ENCODE measurements around the gene CCDC78.
"Not testable (repeated sequence)": the region's sequence is repeated elsewhere in the genome, so short reads cannot be mapped to it uniquely, and the experiment has no call there.

CCDC78 gene

GRCh38 chr16:749010-749409 is 22.8 kb upstream of the CCDC78 start:
- ATAC-seq = no peak
- Mint-ChIP-seq H3K4me3 (no peak overlapping the region), H3K27me3 (no peaks in the 10 kb centered on the region), H3K9me3 (no peaks in the 10 kb centered on the region), H3K4me1 (no peaks in the 10 kb centered on the region), H3K36me3 (no peaks in the 10 kb centered on the region), H3K27ac (no peak overlapping the region)

- Mint-ChIP-seq H3K9me3 (no peaks in the 10 kb centered on the region), H3K4me1 (no peaks in the 10 kb centered on the region), H3K4me3 (no peak overlapping the region), H3K27ac (no peak overlapping the region), H3K36me3 (no peaks in the 10 kb centered on the region), H3K27me3 (no peaks in the 10 kb centered on the region)
- no peak for ATAC-seq
Measured at GRCh38 chr16:747978-748746, 21.9 kb upstream of the CCDC78 start.

- ATAC-seq = no peak
- H3K36me3 Mint-ChIP-seq = no peaks in the 10 kb centered on the region
- H3K27me3 Mint-ChIP-seq = no peaks in the 10 kb centered on the region
- H3K9me3 Mint-ChIP-seq = no peaks in the 10 kb centered on the region
- no peaks in the 10 kb centered on the region for H3K4me1 Mint-ChIP-seq
- H3K4me3 Mint-ChIP-seq = no peak overlapping the region
- no peak overlapping the region for H3K27ac Mint-ChIP-seq
Measured at GRCh38 chr16:746637-747036, 20.4 kb upstream of the CCDC78 start.

- H3K36me3 Mint-ChIP-seq = no peaks in the 10 kb centered on the region
- no peak overlapping the region for H3K27ac Mint-ChIP-seq
- H3K9me3 Mint-ChIP-seq = no peaks in the 10 kb centered on the region
- H3K4me1 Mint-ChIP-seq = no peaks in the 10 kb centered on the region
- ATAC-seq = no peak
- no peak overlapping the region for H3K4me3 Mint-ChIP-seq
- no peaks in the 10 kb centered on the region for H3K27me3 Mint-ChIP-seq
Measured at GRCh38 chr16:745739-746138, 19.5 kb upstream of the CCDC78 start.

- Mint-ChIP-seq H3K27me3 (no peaks in the 10 kb centered on the region), H3K4me1 (peaks cover 13% of the 10 kb centered on the region), H3K9me3 (no peaks in the 10 kb centered on the region), H3K36me3 (no peaks in the 10 kb centered on the region), H3K27ac (no peak overlapping the region), H3K4me3 (no peak overlapping the region)
- no peak for ATAC-seq
Measured at GRCh38 chr16:743794-744500, 17.7 kb upstream of the CCDC78 start.

GRCh38 chr16:742894-743293 is 16.7 kb upstream of the CCDC78 start:
- not testable (repeated sequence) for H3K27me3 Mint-ChIP-seq, H3K27ac Mint-ChIP-seq, H3K36me3 Mint-ChIP-seq, H3K9me3 Mint-ChIP-seq, ATAC-seq, H3K4me3 Mint-ChIP-seq
- H3K4me1 Mint-ChIP-seq = peaks cover 20% of the 10 kb centered on the region

GRCh38 chr16:741986-742629 is 15.9 kb upstream of the CCDC78 start:
- H3K4me1 Mint-ChIP-seq = peaks cover 28% of the 10 kb centered on the region
- no peaks in the 10 kb centered on the region for H3K36me3 Mint-ChIP-seq
- H3K27me3 Mint-ChIP-seq = no peaks in the 10 kb centered on the region
- H3K4me3 Mint-ChIP-seq = peak overlapping the region; percentile 75
- H3K27ac Mint-ChIP-seq = peak overlapping the region; percentile 88
- H3K9me3 Mint-ChIP-seq = no peaks in the 10 kb centered on the region
- no peak for ATAC-seq

- peak within 1 kb of the TSS; percentile 88 for H3K27ac Mint-ChIP-seq
- peaks cover 36% of the 10 kb centered on the region for H3K4me1 Mint-ChIP-seq
- H3K36me3 Mint-ChIP-seq = peaks cover 6% of the 10 kb centered on the region
- H3K27me3 Mint-ChIP-seq = no peaks in the 10 kb centered on the region
- H3K4me3 Mint-ChIP-seq = peak within 1 kb of the TSS; percentile 83
- H3K9me3 Mint-ChIP-seq = no peaks in the 10 kb centered on the region
- peak; percentile 90 for ATAC-seq
Measured at GRCh38 chr16:740764-741505, 14.7 kb upstream of the CCDC78 start, which contains the start of gene CIAO3. CIAO3 (minus strand) TSS chr16:740997; CDS start chr16:740985, 12 bp downstream.

- Mint-ChIP-seq H3K4me3 (peak overlapping the region; percentile 83), H3K4me1 (peaks cover 41% of the 10 kb centered on the region), H3K36me3 (peaks cover 9% of the 10 kb centered on the region), H3K27me3 (no peaks in the 10 kb centered on the region), H3K9me3 (no peaks in the 10 kb centered on the region), H3K27ac (peak overlapping the region; percentile 88)
- peak; percentile 1 for ATAC-seq
Measured at GRCh38 chr16:740459-740763, 14.2 kb upstream of the CCDC78 start.

GRCh38 chr16:739560-740458 is 13.6 kb upstream of the CCDC78 start:
- Mint-ChIP-seq H3K36me3 (peaks cover 14% of the 10 kb centered on the region), H3K27ac (peak overlapping the region; percentile 88), H3K4me3 (peak overlapping the region; percentile 83), H3K27me3 (no peaks in the 10 kb centered on the region), H3K9me3 (no peaks in the 10 kb centered on the region), H3K4me1 (peaks cover 46% of the 10 kb centered on the region)
- no peak for ATAC-seq

- ATAC-seq = no peak
- Mint-ChIP-seq H3K27me3 (no peaks in the 10 kb centered on the region), H3K9me3 (no peaks in the 10 kb centered on the region), H3K36me3 (peaks cover 25% of the 10 kb centered on the region), H3K27ac (peak overlapping the region; percentile 88), H3K4me3 (no peak overlapping the region), H3K4me1 (peaks cover 46% of the 10 kb centered on the region)
Measured at GRCh38 chr16:736936-737481, 10.8 kb upstream of the CCDC78 start.

GRCh38 chr16:735982-736453 is 9.8 kb upstream of the CCDC78 start:
- Mint-ChIP-seq H3K4me3 (peak overlapping the region; percentile 62), H3K27ac (peak overlapping the region; percentile 80), H3K9me3 (no peaks in the 10 kb centered on the region), H3K4me1 (peaks cover 46% of the 10 kb centered on the region), H3K36me3 (peaks cover 25% of the 10 kb centered on the region), H3K27me3 (no peaks in the 10 kb centered on the region)
- ATAC-seq = peak; percentile 59

- H3K27me3 Mint-ChIP-seq = no peaks in the 10 kb centered on the region
- no peaks in the 10 kb centered on the region for H3K9me3 Mint-ChIP-seq
- H3K4me1 Mint-ChIP-seq = peaks cover 45% of the 10 kb centered on the region
- no peak for ATAC-seq
- H3K27ac Mint-ChIP-seq = peak overlapping the region; percentile 80
- peaks cover 25% of the 10 kb centered on the region for H3K36me3 Mint-ChIP-seq
- no peak overlapping the region for H3K4me3 Mint-ChIP-seq
Measured at GRCh38 chr16:734981-735881, 9.0 kb upstream of the CCDC78 start.

Data from stimulated activated memory B cell treated with anti-CD40 and anti-IgM and Interleukin-4, amounts not matched to agents 10 μg/mL and 1 μg/mL and 100 μg/mL, for 72 hours (primary cell).